HuH-7.5 (cell line): ENCODE results near the gene PTPRD.

ENCODE experiments used
- DNase-seq: peaks from one replicate; pipeline ENCODE4 v3.0.0; 2011; ENCODE audit warnings: low spot score

Gene PTPRD

DNA sequence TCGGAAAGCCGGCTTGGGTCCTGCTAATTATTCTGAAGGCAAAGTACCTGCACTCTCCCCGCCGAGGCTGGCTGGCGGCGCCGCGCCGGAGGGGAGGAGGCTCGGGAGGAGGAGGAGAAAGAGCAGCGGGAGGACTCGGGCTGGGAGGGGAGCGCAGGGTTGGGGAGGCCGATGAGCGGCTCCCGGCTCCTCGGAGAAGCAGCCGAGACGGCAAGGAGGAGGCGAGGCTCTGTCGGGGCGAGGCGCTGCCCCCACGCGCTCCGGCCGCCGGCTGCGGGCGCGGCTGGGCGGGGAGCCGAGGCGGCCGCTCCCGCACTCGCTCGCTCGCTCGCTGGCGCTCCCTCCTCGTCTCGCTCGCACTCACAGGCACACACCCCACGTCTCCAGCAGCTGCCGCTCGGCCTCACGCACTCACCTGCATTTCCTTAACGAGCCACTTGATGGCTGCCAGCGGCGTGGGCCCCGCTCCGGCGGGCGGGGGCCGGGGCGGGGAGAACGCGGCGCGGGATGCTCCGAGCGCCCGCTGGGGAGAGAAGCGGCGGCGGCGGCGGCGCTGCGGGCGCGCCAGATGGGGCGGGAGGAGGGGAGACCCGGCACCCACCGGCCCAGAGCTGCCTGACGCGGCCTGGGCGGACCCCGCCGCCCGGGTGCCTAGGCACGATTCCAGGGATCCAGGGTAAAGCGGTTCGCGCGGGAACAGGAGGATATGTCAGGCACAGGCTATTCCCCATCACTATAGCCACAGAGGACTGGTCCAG lies at the start of gene PTPRD:
PTPRD (minus strand) TSS at position 362 of the 758 bp plus-strand sequence.
- peak; percentile 15 for DNase-seq

DNA sequence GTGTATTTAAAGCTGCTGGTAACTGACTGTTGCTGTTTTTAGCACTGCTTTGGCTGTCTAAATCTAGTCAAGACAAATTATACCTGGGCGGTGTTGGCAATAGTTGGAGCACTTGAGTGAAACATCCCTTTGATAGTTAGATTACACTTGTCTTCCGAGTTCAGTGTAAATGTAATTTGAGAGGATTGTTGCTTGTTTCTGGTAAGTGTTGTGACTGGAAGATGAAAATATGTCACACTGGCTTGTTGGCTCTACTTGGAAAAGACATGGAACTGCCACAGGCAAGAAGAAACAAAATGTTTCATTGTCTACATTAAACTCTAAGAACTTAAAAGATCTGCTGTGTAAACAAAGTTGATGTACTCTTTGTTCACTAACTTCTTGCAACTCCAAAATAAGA lies 49.2 kb upstream of the PTPRD start:
- DNase-seq, result no peak

DNA sequence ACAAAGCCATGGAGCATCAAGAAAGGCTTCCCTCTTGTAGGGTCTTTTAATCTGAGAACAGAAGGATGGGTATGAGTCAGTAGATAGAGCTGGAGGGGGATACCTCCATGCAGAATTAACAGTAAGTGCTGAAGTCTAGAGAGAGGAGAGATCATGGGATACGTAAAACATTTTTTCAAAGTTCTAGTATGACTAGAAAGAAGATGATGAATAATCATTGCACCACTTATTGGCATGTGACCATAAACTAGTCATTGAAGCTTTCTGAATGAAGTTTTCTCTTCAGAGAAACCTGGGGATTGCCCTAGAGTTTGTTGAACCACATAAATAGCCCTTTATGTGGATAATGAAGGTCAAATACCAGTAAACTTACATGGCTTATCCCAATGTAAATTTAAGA lies 48.6 kb upstream of the PTPRD start:
- no peak for DNase-seq

DNA sequence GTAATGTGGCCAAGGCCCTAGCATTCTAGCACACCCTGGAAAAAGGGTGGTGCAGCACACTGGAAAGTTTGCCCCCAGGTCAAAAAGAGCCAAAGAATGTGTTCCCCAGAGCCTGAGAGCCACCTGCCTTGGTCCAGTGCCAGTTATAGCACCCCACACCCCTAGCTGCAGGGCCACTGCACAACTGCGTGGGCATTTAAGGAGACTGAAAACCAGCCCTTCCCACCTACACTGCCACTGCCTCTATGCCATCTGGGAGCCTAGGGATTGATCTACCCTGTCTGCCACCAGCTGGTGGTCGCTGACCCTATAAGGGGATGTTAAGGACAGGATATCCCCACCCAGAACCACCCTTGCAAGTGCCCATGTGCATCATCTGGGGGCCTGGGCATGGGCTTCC lies 38.2 kb upstream of the PTPRD start:
- no peak for DNase-seq

DNA sequence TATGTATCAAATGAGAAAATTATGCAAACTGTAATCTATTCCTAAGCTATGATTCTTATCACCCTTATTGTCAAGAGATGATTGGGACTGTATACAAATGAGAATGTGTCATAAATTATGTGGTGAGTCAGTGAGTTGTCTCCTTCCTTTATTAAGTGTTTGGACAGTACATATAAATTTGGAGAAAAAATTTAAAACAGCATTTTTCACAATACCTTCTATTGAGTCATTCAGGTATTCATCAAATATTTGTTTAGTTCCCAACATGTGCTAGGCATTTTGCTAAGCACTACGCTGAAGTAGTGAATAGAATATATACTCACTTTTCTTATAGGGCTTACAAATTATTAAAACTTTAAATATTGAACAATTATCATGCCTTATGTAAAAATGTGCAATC lies 36.3 kb upstream of the PTPRD start:
- DNase-seq, result no peak

DNA sequence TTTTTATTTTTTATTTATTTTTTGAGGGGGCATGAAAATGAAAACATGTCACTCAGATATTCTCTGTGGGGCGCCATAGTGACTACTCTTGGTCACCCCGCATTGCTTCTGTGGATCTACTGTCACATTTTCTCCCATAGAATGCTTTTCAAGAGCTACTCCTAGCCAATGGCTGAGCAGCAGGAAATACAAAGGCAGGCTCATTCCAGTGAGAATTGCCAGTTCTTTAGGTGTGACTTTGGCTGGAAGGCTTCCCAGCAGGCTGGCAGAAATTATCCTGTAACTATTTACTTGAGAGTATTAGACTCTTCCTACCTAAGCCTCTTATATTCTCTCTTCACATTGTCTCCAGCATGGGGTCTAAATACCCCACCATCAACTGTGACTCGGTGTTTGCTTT lies 21.0 kb upstream of the PTPRD start:
- no peak for DNase-seq

DNA sequence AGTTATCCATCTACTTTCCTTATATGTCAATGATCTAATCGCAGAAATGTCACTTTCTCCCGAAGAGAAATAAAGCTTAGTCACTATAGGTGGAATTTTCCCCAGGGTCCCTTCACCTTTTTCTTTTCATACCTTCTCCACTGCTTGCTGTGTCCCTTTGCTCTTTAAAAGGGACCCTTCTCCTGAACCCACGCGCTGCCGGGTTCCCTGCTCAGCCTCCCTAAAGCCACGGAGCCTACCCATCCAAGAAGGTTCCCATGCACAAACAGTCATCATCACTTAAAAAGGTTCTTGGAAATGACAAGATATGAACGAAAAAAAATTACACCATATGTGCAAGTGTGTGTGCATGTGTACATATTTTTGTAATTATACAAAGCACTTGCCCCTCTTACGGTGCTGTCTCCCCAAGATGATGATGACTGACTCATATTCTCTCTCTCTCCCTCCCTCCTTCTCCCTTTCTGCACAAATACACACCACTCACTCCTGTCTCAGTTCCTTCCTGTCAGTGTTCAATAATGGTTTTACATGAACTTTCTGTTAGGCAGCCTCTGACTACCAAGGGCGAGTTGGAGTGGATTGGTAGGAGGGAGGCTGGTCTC lies 1.5 kb upstream of the PTPRD start:
- no peak for DNase-seq

DNA sequence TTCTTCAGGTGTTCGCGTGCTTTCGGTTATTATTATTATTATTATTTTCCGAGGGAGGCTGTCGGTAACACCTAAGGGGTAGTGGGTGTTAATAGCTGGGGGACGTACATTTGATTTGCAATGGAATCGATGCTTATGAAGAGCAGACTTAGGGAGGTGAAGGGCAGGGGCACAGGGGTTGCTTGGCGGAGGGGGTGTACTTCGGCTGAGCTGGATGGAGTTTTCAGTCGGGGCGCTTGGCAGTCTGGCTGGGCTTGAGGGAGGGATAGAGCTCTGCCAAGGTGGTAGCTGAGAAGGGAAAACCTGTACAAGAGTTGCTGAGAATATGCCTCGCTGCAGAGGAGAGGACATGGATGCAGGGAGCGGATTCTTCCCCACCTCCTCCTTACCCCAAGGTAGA lies 617 bp upstream of the PTPRD start:
- DNase-seq, result no peak

DNA sequence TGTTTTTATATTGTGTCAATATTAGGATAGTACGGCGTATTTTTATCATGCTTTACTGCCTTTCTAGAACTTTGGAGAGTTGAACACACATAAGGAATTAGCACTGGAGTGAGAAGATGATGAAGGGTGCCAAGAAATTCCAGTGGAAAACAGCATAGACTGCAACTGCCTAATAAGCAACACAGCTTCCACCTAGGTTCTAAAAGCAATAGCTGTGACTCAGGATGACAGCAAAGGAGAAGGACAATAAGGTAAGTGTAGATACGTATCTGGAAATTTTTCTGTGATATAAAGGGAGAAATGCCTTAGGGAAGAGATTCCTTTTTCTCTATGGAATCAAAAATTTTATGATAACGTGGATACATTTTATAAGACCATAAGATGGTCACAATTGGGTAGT lies 7.4 kb downstream of the PTPRD start:
- no peak for DNase-seq

DNA sequence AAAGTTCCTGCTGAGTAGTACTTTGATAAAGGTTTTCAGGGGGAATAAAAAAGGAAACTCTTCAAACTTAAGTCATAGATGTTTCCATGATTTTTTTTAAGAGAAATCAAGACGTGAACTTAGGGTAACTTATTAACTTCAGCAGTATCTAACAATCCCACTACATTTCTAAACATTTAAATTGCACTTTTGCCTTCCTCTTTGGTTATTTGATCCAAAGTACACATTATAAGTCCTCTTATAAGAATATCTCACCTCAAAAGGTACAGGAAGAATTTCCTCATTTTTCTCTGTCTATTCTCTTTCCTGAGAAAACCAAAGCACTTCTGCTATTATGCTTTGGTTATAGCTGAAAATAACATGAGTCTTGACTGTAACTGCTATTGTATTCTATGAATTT lies 7.9 kb downstream of the PTPRD start:
- DNase-seq, result no peak

DNA sequence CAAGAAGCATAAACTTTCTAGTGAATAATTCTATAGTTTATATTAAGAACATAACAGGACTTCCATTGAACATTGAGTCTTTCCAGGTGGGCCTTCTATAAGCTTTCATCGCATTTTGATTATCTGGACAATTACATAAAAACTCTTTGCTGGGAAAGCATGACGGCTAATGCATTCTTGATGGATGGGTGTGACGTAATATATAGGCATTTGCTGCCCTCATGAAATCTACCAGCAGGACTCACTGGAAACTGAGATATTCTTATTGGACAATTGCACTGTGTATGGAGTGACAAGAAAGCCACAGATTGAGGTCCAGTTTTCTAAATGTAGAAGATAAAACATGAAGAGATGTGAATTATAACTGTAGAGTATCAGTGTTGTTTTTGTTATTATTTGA lies 15.0 kb downstream of the PTPRD start:
- no peak for DNase-seq

DNA sequence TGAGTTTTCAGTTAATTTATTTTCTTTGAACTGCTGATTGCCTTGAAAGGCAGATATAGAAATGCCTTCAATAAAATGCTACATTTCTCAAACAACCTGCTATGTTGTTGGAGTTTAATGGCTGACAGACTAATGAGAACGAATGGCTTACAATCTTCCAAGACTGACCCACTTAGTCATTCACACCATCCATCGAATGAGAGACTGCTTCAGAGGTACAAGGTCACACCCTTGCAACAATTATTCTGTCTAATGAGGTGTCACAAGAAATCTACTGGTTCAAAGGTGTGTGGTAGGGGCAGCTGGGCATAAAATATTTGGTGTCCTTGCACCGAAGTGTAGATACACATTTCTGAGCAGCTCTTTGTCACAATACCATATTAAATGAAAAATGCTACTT lies 18.3 kb downstream of the PTPRD start:
- no peak for DNase-seq

DNA sequence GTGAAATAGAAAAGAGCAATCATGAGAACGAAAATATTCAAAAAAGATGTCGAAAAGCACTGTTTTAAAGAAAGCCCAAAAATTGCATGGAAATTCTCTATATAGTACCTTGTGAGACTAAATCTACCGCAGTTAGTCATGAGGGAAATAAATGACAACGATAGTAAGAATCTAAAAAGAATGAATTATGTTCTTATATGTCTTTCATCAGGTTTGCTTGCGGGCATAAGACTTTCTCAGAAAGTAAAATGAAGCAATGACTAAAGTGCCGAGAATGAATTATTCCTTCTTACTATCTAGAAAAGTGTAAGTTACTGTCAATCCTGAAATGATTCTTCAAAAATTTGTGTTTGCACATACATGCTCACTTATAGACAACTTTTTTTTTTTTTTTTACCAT lies 26.4 kb downstream of the PTPRD start:
- DNase-seq, result no peak

DNA sequence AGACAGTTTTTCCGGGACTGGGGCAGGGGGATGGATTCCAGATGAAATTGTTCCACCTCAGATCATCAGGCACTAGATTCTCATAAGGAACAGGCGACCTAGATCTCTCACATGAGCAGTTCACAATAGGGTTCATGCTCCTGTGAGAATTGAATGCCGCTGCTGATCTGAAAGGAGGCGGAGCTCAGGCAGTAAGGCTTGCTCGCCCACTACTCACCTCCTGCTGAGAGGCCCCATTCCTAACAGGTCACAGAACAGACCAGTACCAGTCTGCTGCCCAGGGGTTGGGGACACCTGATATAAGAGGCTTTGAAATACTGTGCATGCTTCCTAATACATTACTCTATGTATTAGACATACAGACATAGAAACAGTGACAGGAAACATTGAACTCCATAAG lies 41.1 kb downstream of the PTPRD start:
- no peak for DNase-seq

DNA sequence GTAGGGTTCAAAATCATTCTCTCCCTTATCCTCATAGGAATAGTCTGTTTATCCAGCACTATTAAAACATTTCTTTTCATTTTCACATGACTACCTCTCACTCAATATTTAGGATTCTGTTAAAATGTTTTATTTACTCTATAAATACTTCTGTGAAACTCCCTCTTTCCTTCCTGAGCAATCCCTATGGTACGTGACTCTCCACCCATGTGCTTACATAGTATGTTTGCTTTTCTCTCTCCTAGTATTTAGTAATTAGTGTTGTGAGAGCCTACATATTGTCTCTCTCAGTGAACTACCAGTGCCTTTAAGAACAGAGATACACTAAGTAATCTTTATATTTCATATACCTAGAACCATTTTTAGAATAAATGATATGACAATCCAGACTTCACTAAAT lies 46.0 kb downstream of the PTPRD start:
- DNase-seq, result no peak

DNA sequence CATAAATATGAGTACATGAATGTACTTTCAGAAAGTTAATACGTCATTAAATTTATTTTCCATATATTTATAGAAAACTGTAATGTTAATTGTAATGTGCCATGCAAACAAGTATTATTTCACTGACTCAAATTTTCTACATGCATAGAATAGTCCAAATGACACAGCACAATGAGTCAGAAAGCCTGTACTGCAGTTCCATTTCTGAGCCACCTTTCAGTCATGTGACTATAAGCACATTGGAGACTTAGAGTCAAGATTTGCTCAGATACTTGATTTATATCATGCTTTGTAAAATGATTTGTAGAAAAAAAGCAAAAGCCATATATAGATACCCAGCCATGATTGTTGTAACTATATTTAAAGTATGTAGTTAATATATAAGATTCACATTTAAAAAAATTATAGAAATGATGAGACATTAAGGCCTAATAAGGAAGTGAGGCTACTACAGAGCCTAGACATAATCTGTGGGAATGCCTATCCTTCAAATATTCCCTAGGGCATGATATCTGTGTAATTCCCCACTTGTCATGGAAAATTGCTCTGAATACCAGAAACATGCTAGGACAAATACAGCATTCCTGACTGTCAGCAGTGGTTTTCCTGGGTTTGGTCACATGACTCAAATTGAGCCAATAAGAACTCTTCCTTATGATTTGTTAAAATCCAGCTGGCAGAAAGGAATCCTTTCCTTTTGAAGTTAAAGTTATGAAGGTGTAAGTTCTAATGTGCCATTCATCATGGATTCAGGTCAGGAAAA lies 50.0 kb downstream of the PTPRD start:
- no peak for DNase-seq

DNA sequence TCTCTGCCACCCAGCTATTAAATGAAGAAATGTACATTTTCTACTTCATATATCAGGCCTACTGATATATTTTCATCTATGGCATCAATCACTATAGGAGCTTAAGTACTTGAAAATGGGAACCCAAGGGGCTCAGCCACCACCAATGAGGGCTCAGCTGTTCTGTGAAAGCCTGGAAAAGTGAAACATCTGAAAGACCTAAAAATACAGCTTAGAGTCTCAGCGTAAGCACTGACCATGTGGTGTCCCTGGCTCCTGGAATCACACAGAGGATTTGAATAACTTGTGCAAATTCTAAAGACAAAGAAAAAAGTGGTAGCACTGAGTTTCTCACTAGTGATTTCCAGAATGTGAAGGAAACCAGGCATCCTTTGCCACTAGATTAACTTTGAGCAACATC lies 64.5 kb downstream of the PTPRD start:
- no peak for DNase-seq

DNA sequence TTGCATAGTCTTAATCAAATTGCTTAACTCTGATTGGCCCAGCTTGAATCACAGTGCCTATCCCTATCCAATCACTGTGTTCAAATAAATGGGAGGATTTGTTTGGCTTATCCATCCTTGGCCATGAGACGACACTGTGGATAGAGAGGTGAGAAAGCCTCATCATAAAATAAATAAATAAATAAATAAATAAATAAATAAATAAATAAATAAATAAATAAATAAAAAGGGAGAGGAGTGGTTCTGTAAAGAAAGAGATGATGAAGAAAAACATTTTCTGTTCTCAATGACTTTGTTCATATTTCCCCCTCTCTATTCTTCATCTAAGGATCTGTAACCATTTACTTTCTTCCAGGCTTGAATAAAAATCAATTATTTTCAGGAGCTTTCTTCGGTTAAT lies 74.7 kb downstream of the PTPRD start:
- no peak for DNase-seq

DNA sequence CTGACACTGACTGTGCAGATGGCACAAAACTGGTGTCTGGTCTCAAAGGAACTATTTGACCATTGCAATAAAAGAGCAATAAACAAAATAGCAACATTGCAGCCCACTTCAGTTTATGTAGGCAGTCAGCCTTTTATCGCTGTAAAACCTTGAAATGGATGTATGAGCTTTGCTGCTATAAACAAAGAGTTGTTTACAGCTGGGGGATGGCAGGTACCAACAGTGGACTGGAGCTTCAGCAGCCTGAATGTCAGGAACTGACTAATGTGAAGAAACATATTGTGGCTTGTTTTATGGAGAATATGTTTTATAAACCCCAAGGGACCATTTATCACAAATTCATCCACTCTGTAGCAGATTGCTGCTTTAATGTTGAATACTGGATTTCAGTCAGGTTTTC lies 78.0 kb downstream of the PTPRD start:
- no peak for DNase-seq

DNA sequence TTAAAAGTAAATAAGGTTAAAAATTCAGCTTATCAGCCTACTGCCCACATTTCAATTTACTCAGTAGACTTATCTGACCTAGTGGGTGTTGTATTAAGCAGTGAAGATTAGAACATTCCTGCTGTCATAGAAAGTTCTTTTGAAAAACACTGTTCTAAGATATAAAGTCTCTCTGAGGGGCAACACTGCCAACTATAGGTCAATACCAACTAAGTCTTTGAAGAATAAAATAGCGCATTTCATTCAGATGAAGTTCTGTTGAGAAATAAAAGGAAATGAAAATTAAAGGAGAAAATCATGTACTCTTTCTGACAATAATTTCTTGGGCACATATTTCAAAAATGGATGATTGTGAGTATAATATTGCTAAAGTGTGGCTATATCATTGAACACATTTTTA lies 86.8 kb downstream of the PTPRD start:
- no peak for DNase-seq

DNA sequence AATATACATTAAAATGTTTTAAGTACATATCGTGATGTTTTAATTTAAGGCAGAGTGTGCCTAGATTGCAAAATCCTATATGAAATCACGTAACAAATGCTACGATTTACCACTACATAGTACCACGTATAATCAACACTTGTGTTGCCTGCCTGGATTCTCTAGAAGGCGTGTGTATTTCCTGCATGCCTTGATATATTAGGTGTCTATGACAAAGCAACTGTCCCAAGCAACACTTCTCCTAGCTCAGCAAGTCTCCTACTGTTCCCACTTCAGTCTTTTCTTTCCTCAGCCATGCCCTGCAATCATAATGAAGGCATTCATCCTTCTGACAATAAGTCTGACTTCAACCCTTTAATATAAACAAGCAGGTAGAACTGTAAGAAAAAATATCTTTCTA lies 89.6 kb downstream of the PTPRD start:
- no peak for DNase-seq

DNA sequence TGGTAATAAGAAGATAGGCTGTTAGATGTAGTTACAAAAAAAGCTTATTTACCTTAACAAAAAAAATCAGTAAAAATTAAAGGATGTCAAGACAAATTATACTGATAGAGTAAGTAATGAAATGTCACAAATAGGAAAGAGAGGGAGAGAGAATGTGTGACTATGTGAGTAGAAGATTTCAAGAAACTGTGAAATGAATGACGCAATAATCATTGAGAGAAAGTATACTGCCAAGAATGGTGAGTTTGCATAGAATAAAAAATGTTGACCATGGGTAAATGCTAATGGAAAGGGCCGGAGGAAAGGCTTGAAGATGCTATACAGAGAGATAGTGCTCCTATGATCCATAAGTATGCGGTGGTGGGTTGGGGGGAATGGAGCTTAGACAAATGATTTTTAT lies 100.7 kb downstream of the PTPRD start:
- DNase-seq, result no peak

DNA sequence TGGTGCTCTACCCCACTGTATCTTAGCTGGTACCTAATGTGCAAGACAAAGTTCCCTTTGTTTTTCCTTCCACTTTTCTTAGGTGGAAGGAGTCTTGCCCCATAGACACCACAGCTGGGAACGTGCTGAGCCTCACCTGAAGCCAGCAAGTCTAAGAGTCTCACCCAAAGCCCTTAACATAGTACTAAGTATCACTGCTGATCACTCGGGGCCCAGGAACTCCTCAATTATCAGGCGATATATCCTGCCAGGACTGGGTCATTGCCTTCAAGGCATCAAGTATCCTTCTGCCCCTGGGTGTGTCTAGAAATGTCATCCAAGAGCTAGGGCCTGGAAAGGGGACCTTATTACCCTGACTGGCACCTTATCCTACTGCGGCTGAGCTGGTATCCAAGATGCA lies 123.9 kb downstream of the PTPRD start:
- no peak for DNase-seq

DNA sequence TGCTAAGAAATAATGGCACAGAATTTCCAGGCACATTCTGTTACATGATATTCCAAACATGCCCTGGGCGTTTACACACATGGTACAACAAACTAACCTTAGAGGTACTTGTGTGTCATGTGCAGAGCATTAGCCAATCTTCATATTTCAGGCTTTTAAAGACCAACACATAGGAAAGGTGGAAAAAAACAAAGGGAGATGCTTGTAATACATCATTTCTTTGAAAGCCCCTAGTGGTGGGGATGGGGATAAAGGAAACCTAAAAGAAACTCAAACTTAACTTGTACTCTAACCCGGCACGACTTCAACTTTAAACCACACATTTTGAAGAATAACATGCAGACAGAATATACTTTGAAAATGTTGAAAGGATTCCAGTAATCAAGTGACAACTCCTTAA lies 133.6 kb downstream of the PTPRD start:
- no peak for DNase-seq
